ENCODE measurements around the gene PCGF1.

The PCGF1 gene

DNA sequence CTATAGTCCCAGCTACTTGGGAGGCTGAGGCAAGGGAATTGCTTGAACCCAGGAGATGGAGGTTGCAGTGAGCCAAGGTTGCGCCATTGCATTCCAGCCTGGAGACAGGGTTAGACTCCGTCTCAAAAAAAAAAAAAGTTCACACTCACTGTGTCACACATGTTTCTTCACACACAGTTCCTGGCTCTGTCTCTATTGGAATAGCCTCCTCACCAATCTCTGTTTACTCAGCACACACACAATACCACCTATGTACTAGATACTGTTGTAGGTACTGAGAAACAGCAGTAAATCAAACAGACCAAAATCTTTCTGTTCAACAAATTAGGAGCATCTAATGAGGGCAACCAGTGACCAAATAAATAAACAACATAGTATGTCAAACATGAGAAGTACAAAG lies 21.4 kb downstream of the PCGF1 start:
- TF ChIP-seq, protein P1, sequence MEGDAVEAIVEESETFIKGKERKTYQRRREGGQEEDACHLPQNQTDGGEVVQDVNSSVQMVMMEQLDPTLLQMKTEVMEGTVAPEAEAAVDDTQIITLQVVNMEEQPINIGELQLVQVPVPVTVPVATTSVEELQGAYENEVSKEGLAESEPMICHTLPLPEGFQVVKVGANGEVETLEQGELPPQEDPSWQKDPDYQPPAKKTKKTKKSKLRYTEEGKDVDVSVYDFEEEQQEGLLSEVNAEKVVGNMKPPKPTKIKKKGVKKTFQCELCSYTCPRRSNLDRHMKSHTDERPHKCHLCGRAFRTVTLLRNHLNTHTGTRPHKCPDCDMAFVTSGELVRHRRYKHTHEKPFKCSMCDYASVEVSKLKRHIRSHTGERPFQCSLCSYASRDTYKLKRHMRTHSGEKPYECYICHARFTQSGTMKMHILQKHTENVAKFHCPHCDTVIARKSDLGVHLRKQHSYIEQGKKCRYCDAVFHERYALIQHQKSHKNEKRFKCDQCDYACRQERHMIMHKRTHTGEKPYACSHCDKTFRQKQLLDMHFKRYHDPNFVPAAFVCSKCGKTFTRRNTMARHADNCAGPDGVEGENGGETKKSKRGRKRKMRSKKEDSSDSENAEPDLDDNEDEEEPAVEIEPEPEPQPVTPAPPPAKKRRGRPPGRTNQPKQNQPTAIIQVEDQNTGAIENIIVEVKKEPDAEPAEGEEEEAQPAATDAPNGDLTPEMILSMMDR (IDR thresholded peaks at IDR 0.05; ENCODE audit: borderline replicate concordance, insufficient read depth, low read depth, low read length) = no peak
- no peak overlapping the region for H3K4me3 ChIP-seq (ENCODE audit: low read depth, low read length)

DNA sequence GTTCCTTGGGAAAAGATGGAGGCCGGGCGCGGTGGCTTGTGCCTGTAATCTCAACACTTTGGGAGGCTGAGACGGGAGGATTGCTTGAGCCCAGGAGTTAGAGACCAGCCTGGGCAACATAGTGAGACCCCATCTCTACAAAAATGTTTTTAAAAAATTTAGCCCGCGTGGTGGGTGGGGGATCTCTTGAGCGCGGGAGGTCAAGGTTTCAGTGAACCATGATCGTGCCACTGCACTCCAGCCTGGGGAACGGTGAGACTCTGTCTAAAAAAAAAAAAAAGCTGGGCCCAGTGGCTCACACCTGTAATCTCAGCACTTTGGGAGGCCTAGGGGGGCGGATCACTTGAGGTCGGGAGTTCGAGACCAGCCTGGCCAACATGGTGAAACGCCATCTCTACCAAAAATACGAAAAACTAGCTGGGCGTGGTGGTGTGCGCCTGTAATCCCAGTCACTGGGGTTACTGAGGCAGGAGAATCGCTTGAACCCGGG lies 23.8 kb downstream of the PCGF1 start:
- peak overlapping the region; percentile 58 for H3K4me3 ChIP-seq (ENCODE audit: low read depth, low read length)

DNA sequence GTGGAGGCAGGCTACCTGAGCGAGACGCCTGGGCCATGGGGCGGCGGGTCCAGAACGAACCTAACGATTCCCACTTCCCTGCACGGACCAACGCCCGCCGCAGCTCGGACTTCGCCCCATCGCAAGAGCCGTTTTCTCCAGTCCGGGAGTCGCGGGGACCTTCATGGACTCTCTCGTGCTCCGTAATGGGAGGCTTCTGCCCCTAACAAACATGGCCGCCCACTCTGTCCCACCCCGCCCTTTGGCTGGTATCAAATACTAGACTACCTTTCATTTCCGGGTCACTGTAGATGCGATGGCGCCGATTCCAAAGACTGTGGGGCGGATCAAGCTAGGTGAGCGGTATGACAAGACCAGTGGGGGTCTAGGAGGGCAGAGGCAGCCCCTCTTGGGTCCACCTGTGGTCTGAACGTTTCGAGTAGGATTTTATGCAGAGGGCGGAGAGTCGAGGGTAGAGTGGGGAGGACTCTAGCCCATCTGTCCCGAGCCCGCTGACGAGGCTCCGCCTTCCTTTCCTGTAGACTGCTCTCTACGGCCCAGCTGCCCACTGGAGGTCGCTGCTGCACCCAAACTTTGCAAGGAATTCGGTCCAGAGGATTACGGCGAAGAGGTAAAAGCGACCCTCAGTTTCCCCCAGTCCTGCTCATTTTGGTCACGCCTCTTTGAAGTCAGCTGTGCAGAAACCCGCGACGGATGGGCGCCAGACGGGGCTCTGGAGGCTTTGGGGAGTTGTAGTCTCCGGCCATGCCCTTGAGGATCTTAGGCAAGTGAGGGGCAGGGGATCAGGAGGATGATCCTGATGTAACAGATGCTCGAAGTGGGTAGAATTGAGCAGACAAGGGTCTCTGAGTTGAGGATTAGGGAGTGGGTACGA lies 24.5 kb downstream of the PCGF1 start, which contains the start of the genes CCDC142 and TTC31:
CCDC142 (minus strand) TSS at position 198 of the 874 bp plus-strand sequence; CDS start at position 37, 161 bp downstream.
TTC31 (plus strand) TSS at position 281 of the 874 bp plus-strand sequence; CDS start at position 296, 15 bp downstream.
- peak within 1 kb of the TSS; percentile 58 for H3K4me3 ChIP-seq (ENCODE audit: low read depth, low read length)
- TF ChIP-seq, protein P1 (IDR thresholded peaks at IDR 0.05; ENCODE audit: borderline replicate concordance, insufficient read depth, low read depth, low read length) = peak; percentile 96

DNA sequence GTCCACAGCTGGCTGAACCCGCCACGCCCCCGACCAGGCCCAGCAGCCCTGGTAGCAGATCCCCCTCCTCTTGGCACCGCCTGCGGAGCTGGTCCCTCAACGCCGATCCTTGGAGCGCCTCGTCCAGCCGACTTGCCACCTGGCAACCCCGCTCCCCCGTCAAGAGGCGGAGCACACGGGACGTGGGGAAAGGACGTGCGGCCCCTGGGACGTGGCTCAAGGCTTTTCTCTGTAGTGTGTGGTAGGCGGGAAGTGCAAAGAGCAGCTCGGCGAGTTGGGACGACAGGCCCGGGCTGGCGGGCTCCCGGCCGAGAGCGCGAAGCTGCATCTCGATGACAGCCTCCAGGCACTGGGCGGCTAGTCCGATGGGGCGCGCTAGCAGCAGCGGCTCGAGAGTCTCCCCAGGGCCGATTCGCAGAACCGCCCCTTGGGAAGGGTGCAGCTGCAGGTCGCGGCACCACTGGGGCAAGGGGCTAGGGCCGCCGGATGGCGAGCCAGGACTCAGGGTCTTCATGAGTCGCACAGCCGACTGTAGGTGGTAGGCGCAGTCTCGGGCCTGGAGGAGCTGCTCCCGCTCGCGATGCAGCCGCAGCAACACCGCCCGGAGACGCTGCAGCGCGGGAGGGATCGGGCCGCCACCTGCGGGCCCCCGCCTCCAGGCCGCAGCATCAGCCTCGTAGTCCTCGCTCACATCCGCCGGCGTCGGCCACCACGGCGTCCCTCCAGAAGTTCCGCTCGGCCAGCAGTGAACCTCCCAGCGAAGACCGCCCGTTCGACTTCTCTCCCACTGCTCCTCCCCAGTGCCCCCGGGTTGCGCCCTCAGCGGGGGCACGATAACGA lies 25.3 kb downstream of the PCGF1 start:
- TF ChIP-seq, protein P1 (IDR thresholded peaks at IDR 0.05; ENCODE audit: borderline replicate concordance, insufficient read depth, low read depth, low read length) = no peak
- H3K4me3 ChIP-seq (ENCODE audit: low read depth, low read length) = peak overlapping the region; percentile 58

DNA sequence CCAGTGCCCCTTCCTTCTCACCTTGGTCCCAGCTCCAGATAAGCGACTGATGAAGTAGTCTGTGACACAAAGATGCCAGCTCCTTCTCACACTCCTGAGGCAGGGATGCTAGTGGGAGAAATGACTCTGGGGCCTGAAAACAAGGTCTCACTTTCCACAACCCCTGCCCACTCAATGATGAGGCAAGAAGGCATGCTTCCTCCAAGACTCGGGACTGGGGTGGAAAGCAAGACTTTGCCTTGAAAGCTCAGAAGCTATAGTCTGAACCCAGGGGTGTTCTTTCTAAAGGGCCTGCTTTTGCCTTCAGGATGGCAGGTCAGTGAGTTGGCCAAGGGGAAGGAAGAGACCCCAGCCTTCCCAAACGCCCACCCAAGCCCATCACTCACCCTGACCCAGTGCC lies 26.1 kb downstream of the PCGF1 start:
- peak overlapping the region; percentile 58 for H3K4me3 ChIP-seq (ENCODE audit: low read depth, low read length)
- TF ChIP-seq, protein P1 (IDR thresholded peaks at IDR 0.05; ENCODE audit: borderline replicate concordance, insufficient read depth, low read depth, low read length) = no peak

DNA sequence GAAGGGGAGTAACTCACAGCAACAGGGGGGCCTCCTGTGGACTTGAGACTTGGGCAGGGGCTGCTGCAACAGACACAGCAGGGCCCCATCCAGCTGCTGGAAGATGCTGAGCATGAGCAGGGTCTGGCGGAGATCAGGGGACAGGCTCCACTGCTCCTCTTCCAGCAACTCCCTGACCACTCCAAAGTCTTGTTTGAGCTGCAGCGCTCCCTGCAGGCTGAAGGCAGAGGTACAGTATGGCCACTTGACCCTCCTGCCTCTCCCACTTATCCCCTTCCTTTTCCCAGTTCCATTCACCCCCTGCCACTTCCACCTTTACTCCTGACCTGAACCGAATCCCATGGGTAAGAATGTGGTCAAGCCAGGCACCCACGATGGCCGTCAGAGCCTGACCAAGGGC lies 32.6 kb downstream of the PCGF1 start:
- TF ChIP-seq, protein P1 (IDR thresholded peaks at IDR 0.05; ENCODE audit: borderline replicate concordance, insufficient read depth, low read depth, low read length) = peak; percentile 56

DNA sequence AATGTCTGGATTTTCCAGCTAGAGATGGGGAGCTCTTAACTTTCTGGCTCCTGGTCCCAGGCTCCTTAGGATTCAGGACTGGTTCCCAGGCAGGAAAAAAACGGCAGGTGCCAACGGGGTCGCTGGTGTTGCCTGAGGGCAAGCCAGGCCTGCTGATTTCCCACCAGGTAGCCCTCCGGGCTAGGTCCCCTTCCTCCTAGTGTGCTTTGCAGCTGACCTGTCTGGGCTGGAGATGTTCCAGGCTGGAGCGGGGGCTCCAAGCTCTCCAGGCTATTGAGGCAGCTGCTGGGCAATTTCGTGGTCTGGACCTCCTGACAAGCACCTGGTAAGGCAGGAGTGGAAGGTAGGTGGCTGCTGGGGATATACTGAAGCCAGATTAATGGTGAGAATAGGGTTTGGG lies 33.0 kb downstream of the PCGF1 start:
- TF ChIP-seq, protein P1 (IDR thresholded peaks at IDR 0.05; ENCODE audit: borderline replicate concordance, insufficient read depth, low read depth, low read length) = no peak
- H3K4me3 ChIP-seq (ENCODE audit: low read depth, low read length) = no peak overlapping the region

More for the DNA sequence above, 32.6 kb downstream of the PCGF1 start:
- H3K4me3 ChIP-seq (ENCODE audit: low read depth, low read length) = no peak overlapping the region
